MM.1S (cell line): ENCODE measurements around the gene MYH7B.

Experiments used
- CTCF ChIP-seq: fragments of 300-600 bp; sonication (generic); IDR thresholded peaks from 2 replicates; pipeline ENCODE4 v1.5.1; 2016; ENCODE audit warnings: antibody characterized with exemption, low read length, mixed read lengths
- EZH2 ChIP-seq: fragments of 300-600 bp; sonication (generic); optimal IDR thresholded peaks from 2 replicates; pipeline ENCODE3; 2017; ENCODE audit warnings: low read depth, mild to moderate bottlenecking, antibody characterized with exemption, low read length, mixed read lengths
- EZH2phosphoT487 ChIP-seq: fragments of 300-600 bp; sonication (generic); IDR thresholded peaks from 2 replicates; pipeline ENCODE4 v1.6.1; 2018; ENCODE audit warnings: antibody characterized with exemption, low read length

DNA sequence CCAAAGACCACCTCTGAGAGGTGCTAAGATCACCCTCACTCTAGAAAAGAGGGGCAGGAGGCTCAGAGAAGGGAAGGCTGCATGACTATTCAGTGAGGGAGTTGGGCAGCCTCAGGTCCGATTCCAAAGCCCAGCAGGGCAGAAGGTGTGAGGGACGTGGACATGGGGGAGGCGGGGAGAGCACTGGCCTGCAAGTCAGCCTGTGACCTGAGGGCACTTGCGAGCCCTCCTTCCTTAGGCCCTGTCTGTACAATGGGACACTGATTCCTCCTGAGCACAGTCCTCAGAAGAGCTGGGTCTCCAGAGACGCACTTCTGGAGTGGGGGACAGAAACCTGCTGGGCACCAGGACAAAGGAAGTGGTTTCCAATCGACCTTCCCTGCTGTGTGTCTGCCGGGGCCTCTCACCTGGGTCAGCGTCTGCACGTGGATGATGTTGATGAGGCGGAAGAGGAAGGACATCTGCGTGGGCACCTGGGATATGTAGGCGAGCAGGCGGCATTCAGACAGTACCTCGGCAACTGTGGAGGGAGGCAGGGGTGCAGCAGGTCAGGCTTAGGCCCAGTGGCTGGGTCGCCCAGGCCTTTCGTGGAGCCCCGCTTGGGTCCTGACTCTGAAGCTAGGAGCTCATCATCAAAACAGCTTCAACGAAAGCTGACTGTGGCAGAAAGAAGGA is 48.5 kb downstream of the MYH7B start:
- TF ChIP-seq CTCF (no peak), EZH2phosphoT487 (no peak), EZH2 (no peak)
